B cell (primary cell): ENCODE data around the gene MTUS2. TPM values are rescaled to one million over a fixed set of nuclear protein-coding genes. Genes with fewer than 3 reads are reported as not detected.

ENCODE experiments used
- ATAC-seq: fragments of 200-7000 bp; cut with Tn5 transposase; one replicate; pipeline ENCODE4 v1.10.0; 2021; ENCODE audit warnings: low read depth, mild to moderate bottlenecking, moderate number of reproducible peaks, moderate library complexity
- CTCF ChIA-PET: fragments of 350-600 bp; sonication (Branson Sonifier 250); formaldehyde crosslinking; loops from one replicate; lab custom pipeline; 2021; ENCODE audit warnings: antibody characterized with exemption, inconsistent platforms; lab: Charles Lee
- POLR2A ChIA-PET: fragments of 350-600 bp; sonication (Branson Sonifier 250); formaldehyde crosslinking; loops from one replicate; lab custom pipeline; 2021; ENCODE audit warnings: antibody characterized with exemption; lab: Charles Lee
- DNase-seq: peaks from one replicate; pipeline ENCODE4 v3.0.0; 2013
- H2AFZ ChIP-seq: 2 replicates; pipeline ENCODE4 v1.6.1; 2012; ENCODE audit warnings: mild to moderate bottlenecking, low read depth, low read length; ENCODE audit not compliant: insufficient read depth, poor library complexity, severe bottlenecking
- H3K27ac ChIP-seq, 2 donors: 1 replicate in 1 of 2; 2 replicates in 1 of 2; pipeline ENCODE4 v1.5.1; 2012 to 2013; ENCODE audit warnings: low read length in 2 of 2, mild to moderate bottlenecking in 2 of 2, moderate library complexity in 1 of 2
- H3K27me3 ChIP-seq, 4 experiments: fragments of 200-600 bp in 1 of 4; sonication (generic) in 1 of 4; replicated peaks in 1 of 4; 1 replicate in 2 of 4; 2 replicates in 2 of 4; pipeline versions ENCODE4 v1.6.1 to v1.7.0; 2013 to 2016; ENCODE audit warnings: low read length in 3 of 4, mild to moderate bottlenecking in 2 of 4, mixed read lengths in 1 of 4, moderate library complexity in 1 of 4; ENCODE audit not compliant: insufficient read depth in 4 of 4, control insufficient read depth in 3 of 4; ENCODE audit errors: control extremely low read depth in 1 of 4
- H3K36me3 ChIP-seq, 2 experiments: replicated peaks in 1 of 2; 1 replicate in 1 of 2; 2 replicates in 1 of 2; pipeline versions ENCODE4 v1.6.1 to v1.7.1; 2013; ENCODE audit warnings: low read length in 1 of 2; ENCODE audit not compliant: insufficient read depth in 2 of 2, control insufficient read depth in 1 of 2; ENCODE audit errors: control extremely low read depth in 1 of 2, extremely low read depth in 1 of 2
- H3K4me1 ChIP-seq, 2 donors: fragments of 200-600 bp in 1 of 2; sonication (generic) in 1 of 2; 1 replicate in 1 of 2; 2 replicates in 1 of 2; pipeline versions ENCODE4 v1.5.1 to v1.6.1; 2013 to 2017; ENCODE audit warnings: low read length in 2 of 2; ENCODE audit not compliant: control insufficient read depth in 2 of 2, insufficient read depth in 2 of 2
- H3K4me2 ChIP-seq: replicated peaks from 2 replicates; pipeline ENCODE3; 2012; ENCODE audit warnings: mild to moderate bottlenecking, low read depth, low read length; ENCODE audit not compliant: poor library complexity, severe bottlenecking
- H3K4me3 ChIP-seq, 5 experiments: fragments of 200-600 bp in 1 of 5; sonication (generic) in 1 of 5; 1 replicate in 3 of 5; 2 replicates in 2 of 5; pipeline versions ENCODE4 v1.5.1 to v1.7.0; 2011 to 2016; ENCODE audit warnings: low read length in 4 of 5, mild to moderate bottlenecking in 4 of 5, low read depth in 2 of 5, control low read depth in 1 of 5, moderate library complexity in 1 of 5; ENCODE audit not compliant: insufficient read depth in 1 of 5; ENCODE audit errors: control extremely low read depth in 1 of 5, extremely low read depth in 1 of 5
- H3K79me2 ChIP-seq: fragments of 200-600 bp; sonication (generic); one replicate; pipeline ENCODE4 v1.6.0; 2016; ENCODE audit warnings: low read length; ENCODE audit not compliant: control insufficient read depth, insufficient read depth
- H3K9ac ChIP-seq: fragments of 200-600 bp; sonication (generic); 2 replicates; pipeline ENCODE4 v1.6.1; 2017; ENCODE audit warnings: mild to moderate bottlenecking, low read length, moderate library complexity
- H3K9me3 ChIP-seq, 3 donors: one replicate each; pipeline versions ENCODE4 v1.6.1 to v1.7.1; 2013; ENCODE audit warnings: low read length in 2 of 3; ENCODE audit not compliant: control insufficient read depth in 2 of 3, insufficient read depth in 1 of 3; ENCODE audit errors: control extremely low read depth in 1 of 3
- H4K20me1 ChIP-seq: 2 replicates; pipeline ENCODE4 v1.6.0; 2012; ENCODE audit warnings: mild to moderate bottlenecking, low read length; ENCODE audit not compliant: insufficient read depth, control insufficient read depth, poor library complexity, severe bottlenecking
- H3K27ac Mint-ChIP-seq: one replicate; pipeline ENCODE4 v1.8.0; 2021; ENCODE audit warnings: mixed read lengths
- H3K27me3 Mint-ChIP-seq: one replicate; pipeline ENCODE4 v1.8.0; 2021; ENCODE audit warnings: mixed read lengths
- H3K4me1 Mint-ChIP-seq: one replicate; pipeline ENCODE4 v1.8.0; 2021; ENCODE audit warnings: mixed read lengths
- H3K4me3 Mint-ChIP-seq: one replicate; pipeline ENCODE4 v1.8.0; 2021; ENCODE audit warnings: mixed read lengths
- H3K9me3 Mint-ChIP-seq: one replicate; pipeline ENCODE4 v1.8.0; 2022; ENCODE audit warnings: mixed read lengths; ENCODE audit not compliant: insufficient read depth
- EZH2 ChIP-seq: IDR thresholded peaks from 2 replicates; pipeline ENCODE4 v1.6.1; 2012; ENCODE audit warnings: borderline replicate concordance, low read depth, mild to moderate bottlenecking, moderate library complexity, low read length; ENCODE audit not compliant: insufficient read depth, poor library complexity, severe bottlenecking
- WGBS: methylation state at CpG from one replicate; pipeline ENCODE4 v1.1.5; 2013; ENCODE audit warnings: missing lambda C conversion rate; ENCODE audit not compliant: insufficient coverage; 5-methylcytosine and 5-hydroxymethylcytosine counted together
- intact Hi-C: fragments of 100-400 bp; cut with micrococcal nuclease; formaldehyde crosslinking; loops from one replicate; pipeline ENCODE4 v1.10.0; 2022
- polyA plus RNA-seq: library from polyadenylated mRNA; depleted of rRNA; stranded (reverse); fragments of >200 nt; gene quantifications from 2 replicates; pipeline ENCODE4 v1.2.3, GENCODE V29; 2012
- total RNA-seq, 2 donors: library from RNA; stranded (reverse); fragments of 120-200 nt in 1 of 2; gene quantifications; 1 replicate in 1 of 2; 2 replicates in 1 of 2; pipeline versions ENCODE4 v1.2.3 to v1.2.4, GENCODE V29; 2013 to 2022
- TF ChIP-seq, protein P1 (sequence below): fragments of 200-600 bp; IDR thresholded peaks from one replicate; pipeline ENCODE4 v1.8.0; 2022; ENCODE audit warnings: antibody characterized with exemption, mild to moderate bottlenecking

MTUS2 gene
- total and polyA plus RNA-seq, 2 donors (not counting 1 experiment from before 2014, with no cell fraction given), result 0.12 TPM; not detected in 1

GRCh38 chr13:29379865-29380264, 559.7 kb downstream of the MTUS2 start:
- H3K9me3 Mint-ChIP-seq, result peaks cover 4% of the 10 kb centered on the region
- H3K9me3 ChIP-seq, result peaks cover 0 to 10% (median 6%) of the 10 kb centered on the region in 3 donors
- DNase-seq (no peak), ATAC-seq (no peak)
- H3K4me3 Mint-ChIP-seq, result no peak overlapping the region
- H3K79me2 ChIP-seq, result no peaks in the 10 kb centered on the region
- 0% methylated on average over 1 of the region's 1 CpG for WGBS
- peaks cover 37% of the 10 kb centered on the region for H3K27me3 Mint-ChIP-seq
- peaks cover 0 to 8% (median 0%) of the 10 kb centered on the region in 4 experiments for H3K27me3 ChIP-seq
- no peak overlapping the region for H3K4me3 ChIP-seq
- TF ChIP-seq EZH2, result no peak
- TF ChIP-seq, protein P1, sequence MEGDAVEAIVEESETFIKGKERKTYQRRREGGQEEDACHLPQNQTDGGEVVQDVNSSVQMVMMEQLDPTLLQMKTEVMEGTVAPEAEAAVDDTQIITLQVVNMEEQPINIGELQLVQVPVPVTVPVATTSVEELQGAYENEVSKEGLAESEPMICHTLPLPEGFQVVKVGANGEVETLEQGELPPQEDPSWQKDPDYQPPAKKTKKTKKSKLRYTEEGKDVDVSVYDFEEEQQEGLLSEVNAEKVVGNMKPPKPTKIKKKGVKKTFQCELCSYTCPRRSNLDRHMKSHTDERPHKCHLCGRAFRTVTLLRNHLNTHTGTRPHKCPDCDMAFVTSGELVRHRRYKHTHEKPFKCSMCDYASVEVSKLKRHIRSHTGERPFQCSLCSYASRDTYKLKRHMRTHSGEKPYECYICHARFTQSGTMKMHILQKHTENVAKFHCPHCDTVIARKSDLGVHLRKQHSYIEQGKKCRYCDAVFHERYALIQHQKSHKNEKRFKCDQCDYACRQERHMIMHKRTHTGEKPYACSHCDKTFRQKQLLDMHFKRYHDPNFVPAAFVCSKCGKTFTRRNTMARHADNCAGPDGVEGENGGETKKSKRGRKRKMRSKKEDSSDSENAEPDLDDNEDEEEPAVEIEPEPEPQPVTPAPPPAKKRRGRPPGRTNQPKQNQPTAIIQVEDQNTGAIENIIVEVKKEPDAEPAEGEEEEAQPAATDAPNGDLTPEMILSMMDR, result no peak
- no peak overlapping the region for H3K27ac ChIP-seq
- no peak overlapping the region for H3K27ac Mint-ChIP-seq
- H3K4me1 Mint-ChIP-seq, result no peaks in the 10 kb centered on the region
- intact Hi-C loops, result no loop called here
- ChIA-PET CTCF (no interaction called here), POLR2A (no interaction called here)
- no peak overlapping the region for H3K4me2 ChIP-seq
- H4K20me1 ChIP-seq, result no peaks in the 10 kb centered on the region
- no peaks in the 10 kb centered on the region for H3K36me3 ChIP-seq
- H3K9ac ChIP-seq, result no peak overlapping the region
- no peaks in the 10 kb centered on the region for H3K4me1 ChIP-seq
- H2AFZ ChIP-seq, result no peak overlapping the region

GRCh38 chr13:29382021-29382420, 561.9 kb downstream of the MTUS2 start:
- Mint-ChIP-seq H3K4me3 (no peak overlapping the region), H3K4me1 (no peaks in the 10 kb centered on the region), H3K27me3 (peaks cover 28% of the 10 kb centered on the region), H3K9me3 (peaks cover 4% of the 10 kb centered on the region), H3K27ac (no peak overlapping the region)
- POLR2A ChIA-PET, result no interaction called here
- DNase-seq (no peak), ATAC-seq (no peak)
- Histone ChIP-seq H3K9me3 (peaks cover 0 to 10% (median 6%) of the 10 kb centered on the region in 3 donors), H3K4me2 (no peak overlapping the region), H3K9ac (no peak overlapping the region), H3K27me3 (peaks cover 0 to 8% (median 0%) of the 10 kb centered on the region in 4 experiments), H3K4me1 (no peaks in the 10 kb centered on the region), H3K4me3 (no peak overlapping the region), H4K20me1 (no peaks in the 10 kb centered on the region), H3K27ac (no peak overlapping the region), H3K36me3 (no peaks in the 10 kb centered on the region), H3K79me2 (no peaks in the 10 kb centered on the region), H2AFZ (no peak overlapping the region)
- no peak for TF ChIP-seq EZH2
- TF ChIP-seq, protein P1, result no peak
- 98% methylated on average over 4 of the region's 6 CpGs for WGBS
- CTCF ChIA-PET, result no interaction called here
- intact Hi-C loops, result no loop called here
